PC-9 (cell line): ENCODE data around the gene SVOP. TPM values are rescaled to one million over a fixed set of nuclear protein-coding genes. Genes with fewer than 3 reads are reported as not detected.

Experiments
- BruUV-seq: library from RNA; stranded (reverse); fragments of 400-500 nt; replicated peaks from 2 replicates; lab custom pipeline; 2021; lab: Mats Ljungman, UMichigan
- CTCF ChIA-PET: fragments of 300-600 bp; sonication (Branson Sonifier 250); formaldehyde crosslinking; loops from one replicate; lab custom pipeline; 2022; ENCODE audit warnings: antibody characterized with exemption; lab: Charles Lee
- POLR2A ChIA-PET: fragments of 300-600 bp; sonication (Branson Sonifier 250); formaldehyde crosslinking; loops from one replicate; lab custom pipeline; 2022; ENCODE audit warnings: antibody characterized with exemption; ENCODE audit not compliant: unreplicated experiment; lab: Charles Lee
- DNase-seq, 2 experiments: peaks; one replicate each; pipeline versions ENCODE4 v3.0.0 to v3.0.0-alpha.2; 2015 to 2022; ENCODE audit warnings: mixed read lengths in 1 of 2
- H2AFZ ChIP-seq: fragments of 200-600 bp; sonication (generic); 2 replicates; pipeline ENCODE4 v1.8.1; 2017; ENCODE audit warnings: antibody characterized with exemption
- H3F3A ChIP-seq: fragments of 200-600 bp; sonication (generic); 2 replicates; pipeline ENCODE4 v1.8.1; 2017; ENCODE audit warnings: antibody characterized with exemption, mild to moderate bottlenecking, low read depth; ENCODE audit not compliant: insufficient read depth
- H3K27ac ChIP-seq: fragments of 200-600 bp; sonication (generic); 2 replicates; pipeline ENCODE4 v1.6.1; 2016; ENCODE audit warnings: mixed run types
- H3K27me3 ChIP-seq: fragments of 200-600 bp; sonication (generic); 2 replicates; pipeline ENCODE4 v1.6.1; 2016; ENCODE audit warnings: low read depth, mixed run types; ENCODE audit not compliant: insufficient read depth
- H3K36me3 ChIP-seq: fragments of 200-600 bp; sonication (generic); 2 replicates; pipeline ENCODE4 v1.6.1; 2016; ENCODE audit warnings: low read depth, mixed run types
- H3K4me1 ChIP-seq: fragments of 200-600 bp; sonication (generic); replicated peaks from 2 replicates; pipeline ENCODE4 v1.6.1; 2016; ENCODE audit warnings: mixed run types; ENCODE audit not compliant: insufficient read depth
- H3K4me2 ChIP-seq: fragments of 200-600 bp; sonication (generic); 2 replicates; pipeline ENCODE4 v1.6.1; 2017; ENCODE audit warnings: mixed run types
- H3K4me3 ChIP-seq: fragments of 200-600 bp; sonication (generic); 2 replicates; pipeline ENCODE4 v1.6.1; 2016; ENCODE audit warnings: mixed run types
- H3K79me2 ChIP-seq: fragments of 200-600 bp; sonication (generic); 2 replicates; pipeline ENCODE4 v1.6.1; 2017; ENCODE audit warnings: low read depth, mixed run types
- H3K9me2 ChIP-seq: fragments of 200-600 bp; sonication (generic); 2 replicates; pipeline ENCODE4 v1.8.1; 2017; ENCODE audit warnings: mild to moderate bottlenecking; ENCODE audit not compliant: insufficient read depth
- H3K9me3 ChIP-seq: fragments of 200-600 bp; sonication (generic); 2 replicates; pipeline ENCODE4 v1.8.1; 2016; ENCODE audit warnings: low read depth; ENCODE audit not compliant: insufficient read depth
- H4K20me1 ChIP-seq: fragments of 200-600 bp; sonication (generic); 2 replicates; pipeline ENCODE4 v1.8.1; 2017; ENCODE audit not compliant: insufficient read depth
- CTCF ChIP-seq: fragments of 200-600 bp; sonication (generic); conservative IDR thresholded peaks from 2 replicates; pipeline ENCODE4 v1.6.1; 2017; ENCODE audit warnings: mixed run types, antibody characterized with exemption, mild to moderate bottlenecking, moderate library complexity
- EZH2 ChIP-seq: fragments of 200-600 bp; sonication (generic); IDR thresholded peaks from 2 replicates; pipeline ENCODE4 v1.8.0; 2017; ENCODE audit warnings: antibody characterized with exemption, low read depth
- intact Hi-C: fragments of 100-400 bp; cut with micrococcal nuclease; formaldehyde crosslinking; loops from one replicate; pipeline ENCODE4 v1.10.0; 2022; ENCODE audit not compliant: unreplicated experiment
- total RNA-seq: library from RNA; stranded (reverse); gene quantifications from 2 replicates; pipeline ENCODE4 v1.2.3, GENCODE V29; 2021

The SVOP gene
- total RNA-seq, 1 experiment from 2014 or later, result not detected

GRCh38 chr12:108947097-108947496 lies 73.8 kb downstream of the SVOP start:
- no peaks in the 10 kb centered on the region for H3K79me2 ChIP-seq
- no peak for TF ChIP-seq EZH2
- no peak for TF ChIP-seq CTCF
- H3K9me2 ChIP-seq, result no peaks in the 10 kb centered on the region
- BruUV-seq, result no TSS peak
- no peak for DNase-seq
- H2AFZ ChIP-seq, result no peak overlapping the region
- H3K27ac ChIP-seq, result no peak overlapping the region
- H3F3A ChIP-seq, result no peaks in the 10 kb centered on the region
- intact Hi-C loops, result no loop called here
- ChIA-PET POLR2A (no interaction called here), CTCF (no interaction called here)
- H4K20me1 ChIP-seq, result no peaks in the 10 kb centered on the region
- no peak overlapping the region for H3K4me3 ChIP-seq
- peaks cover 11% of the 10 kb centered on the region for H3K27me3 ChIP-seq
- no peaks in the 10 kb centered on the region for H3K36me3 ChIP-seq
- H3K9me3 ChIP-seq, result no peaks in the 10 kb centered on the region
- H3K4me2 ChIP-seq, result no peak overlapping the region
- no peaks in the 10 kb centered on the region for H3K4me1 ChIP-seq

DNA sequence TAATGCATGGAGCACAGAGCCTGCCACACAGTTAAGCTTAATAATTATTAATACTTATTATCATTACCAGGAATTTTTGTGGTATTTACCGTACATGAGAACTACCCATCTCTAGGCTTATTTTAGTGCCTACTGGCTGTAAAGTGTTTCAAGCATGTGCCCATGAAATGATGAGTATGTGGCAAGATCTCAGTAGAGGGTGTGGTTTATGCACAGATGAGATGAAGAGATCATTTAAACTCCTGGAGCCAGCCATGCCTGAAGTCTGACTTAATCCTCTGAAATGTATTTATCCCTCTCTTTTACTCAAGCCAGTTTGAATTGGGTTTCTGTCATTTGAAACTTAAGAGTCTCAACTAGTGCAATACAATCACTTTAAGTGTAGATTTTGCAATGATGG lies 80.7 kb downstream of the SVOP start:
- H3K4me3 ChIP-seq, result no peak overlapping the region
- no peak overlapping the region for H3K4me2 ChIP-seq
- no peak for DNase-seq
- no peak overlapping the region for H2AFZ ChIP-seq
- H3K79me2 ChIP-seq, result no peaks in the 10 kb centered on the region
- H3K27me3 ChIP-seq, result peaks cover 25% of the 10 kb centered on the region
- H4K20me1 ChIP-seq, result no peaks in the 10 kb centered on the region
- H3K36me3 ChIP-seq, result no peaks in the 10 kb centered on the region
- H3K4me1 ChIP-seq, result no peaks in the 10 kb centered on the region
- no peak overlapping the region for H3K27ac ChIP-seq
- BruUV-seq, result no TSS peak
- POLR2A ChIA-PET, result no interaction called here
- H3F3A ChIP-seq, result no peaks in the 10 kb centered on the region
- H3K9me2 ChIP-seq, result no peaks in the 10 kb centered on the region
- TF ChIP-seq EZH2, result no peak
- no peak for TF ChIP-seq CTCF
- intact Hi-C loops, result no loop called here
- no peaks in the 10 kb centered on the region for H3K9me3 ChIP-seq
- CTCF ChIA-PET, result no interaction called here

- Histone ChIP-seq H3K4me2 (no peak overlapping the region), H4K20me1 (no peaks in the 10 kb centered on the region), H3K27me3 (peaks cover 25% of the 10 kb centered on the region), H3K36me3 (no peaks in the 10 kb centered on the region), H2AFZ (no peak overlapping the region), H3K9me3 (no peaks in the 10 kb centered on the region), H3K4me3 (no peak overlapping the region), H3K9me2 (no peaks in the 10 kb centered on the region), H3F3A (no peaks in the 10 kb centered on the region), H3K4me1 (no peaks in the 10 kb centered on the region), H3K79me2 (no peaks in the 10 kb centered on the region), H3K27ac (no peak overlapping the region)
- peak in 1 of 2 experiments; percentile 64 for DNase-seq
- CTCF ChIA-PET, result no interaction called here
- intact Hi-C loops, result no loop called here
- TF ChIP-seq CTCF (no peak), EZH2 (no peak)
- POLR2A ChIA-PET, result interaction anchor here (0.6 kb wide), 1 partner anchor 8 kb away, joined by 9 read pairs; no protein-coding TSS in a partner anchor
- no TSS peak for BruUV-seq
These were observed 81.3 kb downstream of the SVOP start for GRCh38 chr12:108939594-108939993.
